Measurements from ENCODE around the gene RAB40A.

DNA sequence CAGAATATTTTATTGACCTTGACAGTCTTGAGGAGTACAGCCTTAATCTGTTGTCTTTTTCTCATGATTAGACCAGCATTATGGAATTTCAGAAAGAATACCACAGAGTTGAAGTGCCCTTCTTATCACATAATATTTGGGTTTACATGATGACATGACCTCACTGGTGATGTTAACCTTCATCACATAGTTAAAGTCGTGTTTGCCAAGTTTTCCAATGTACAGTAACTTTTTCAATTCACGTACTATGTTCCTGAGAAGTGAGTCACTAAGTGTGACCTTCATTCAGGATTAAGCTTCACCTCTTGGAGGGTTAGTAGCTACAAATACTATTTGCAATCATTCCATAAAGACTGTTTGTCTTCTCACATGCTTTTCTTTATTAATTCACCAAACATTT is 52.1 kb downstream of the RAB40A start:
- TF ChIP-seq, protein P1, sequence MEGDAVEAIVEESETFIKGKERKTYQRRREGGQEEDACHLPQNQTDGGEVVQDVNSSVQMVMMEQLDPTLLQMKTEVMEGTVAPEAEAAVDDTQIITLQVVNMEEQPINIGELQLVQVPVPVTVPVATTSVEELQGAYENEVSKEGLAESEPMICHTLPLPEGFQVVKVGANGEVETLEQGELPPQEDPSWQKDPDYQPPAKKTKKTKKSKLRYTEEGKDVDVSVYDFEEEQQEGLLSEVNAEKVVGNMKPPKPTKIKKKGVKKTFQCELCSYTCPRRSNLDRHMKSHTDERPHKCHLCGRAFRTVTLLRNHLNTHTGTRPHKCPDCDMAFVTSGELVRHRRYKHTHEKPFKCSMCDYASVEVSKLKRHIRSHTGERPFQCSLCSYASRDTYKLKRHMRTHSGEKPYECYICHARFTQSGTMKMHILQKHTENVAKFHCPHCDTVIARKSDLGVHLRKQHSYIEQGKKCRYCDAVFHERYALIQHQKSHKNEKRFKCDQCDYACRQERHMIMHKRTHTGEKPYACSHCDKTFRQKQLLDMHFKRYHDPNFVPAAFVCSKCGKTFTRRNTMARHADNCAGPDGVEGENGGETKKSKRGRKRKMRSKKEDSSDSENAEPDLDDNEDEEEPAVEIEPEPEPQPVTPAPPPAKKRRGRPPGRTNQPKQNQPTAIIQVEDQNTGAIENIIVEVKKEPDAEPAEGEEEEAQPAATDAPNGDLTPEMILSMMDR (IDR thresholded peaks at IDR 0.05 in 4 of 5, conservative IDR thresholded peaks at IDR 0.05 in 1 of 5) = no peak
- no peak for TF ChIP-seq POLR2A (IDR thresholded peaks at IDR 0.05)

Measured in gastrocnemius medialis (tissue), 4 donors.